ENCODE data around the gene TWSG1.
A peak's percentile ranks its signal among the peaks of the same experiment; 100 is the strongest.
"Not testable (repeated sequence)": the region's sequence is repeated elsewhere in the genome, so short reads cannot be mapped to it uniquely, and the experiment has no call there.

Gene TWSG1

DNA sequence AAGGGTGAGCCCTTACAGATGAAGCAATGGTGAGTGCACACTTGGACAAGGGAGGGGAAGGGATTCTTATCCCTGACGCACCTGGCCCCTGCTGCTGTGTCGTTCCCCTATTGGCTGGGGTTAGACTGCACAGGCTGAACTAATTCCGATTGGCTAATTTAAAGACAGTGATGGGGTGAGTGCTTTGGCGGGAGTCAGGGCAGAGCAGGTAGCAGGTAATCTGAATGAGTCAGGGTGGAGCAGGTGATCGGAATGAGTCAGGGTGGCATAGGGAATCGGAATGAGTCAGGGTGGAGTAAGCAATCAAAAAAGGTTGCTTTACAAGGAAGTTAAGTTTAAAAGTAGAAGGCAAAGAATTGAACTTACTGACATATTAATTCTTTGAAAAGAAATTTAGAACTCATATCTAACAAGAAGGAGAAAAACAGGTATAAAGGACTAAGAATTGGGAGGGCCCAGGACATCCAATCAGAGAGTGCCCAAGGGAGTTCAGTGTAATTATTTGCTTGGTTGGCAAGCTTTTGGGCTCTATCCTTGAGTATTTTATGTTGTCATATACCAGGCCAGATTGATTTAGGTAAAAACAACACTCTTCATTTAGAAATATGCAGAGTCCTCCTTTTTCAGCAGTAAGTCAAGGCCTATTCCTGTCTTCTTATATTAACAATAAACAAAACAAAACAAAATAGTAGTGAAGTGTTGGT, 88.4 kb downstream of the TWSG1 start:
- no peak for DNase-seq (ENCODE audit: low read depth, low spot score)

DNA sequence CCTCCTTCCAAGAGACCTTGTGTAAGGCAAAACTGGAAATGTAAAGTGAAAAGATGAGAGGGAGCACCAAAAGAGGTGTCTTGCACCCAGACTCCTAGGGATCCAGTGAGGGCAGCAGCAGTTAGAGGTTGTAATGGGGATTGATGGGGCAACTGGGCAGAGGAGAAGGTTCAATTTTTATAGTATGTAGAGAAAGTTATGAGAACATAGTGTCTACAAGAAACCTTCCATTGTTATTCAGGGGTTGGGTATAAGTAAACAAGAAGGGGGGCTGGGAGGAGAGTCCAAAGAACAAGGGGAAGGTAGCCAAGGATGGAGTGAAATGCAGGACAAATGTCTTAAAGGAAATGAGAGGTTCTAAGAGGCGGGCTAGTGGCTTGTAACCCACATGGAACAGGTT, 89.1 kb downstream of the TWSG1 start:
- not testable (repeated sequence) for DNase-seq (ENCODE audit: low read depth, low spot score)

DNA sequence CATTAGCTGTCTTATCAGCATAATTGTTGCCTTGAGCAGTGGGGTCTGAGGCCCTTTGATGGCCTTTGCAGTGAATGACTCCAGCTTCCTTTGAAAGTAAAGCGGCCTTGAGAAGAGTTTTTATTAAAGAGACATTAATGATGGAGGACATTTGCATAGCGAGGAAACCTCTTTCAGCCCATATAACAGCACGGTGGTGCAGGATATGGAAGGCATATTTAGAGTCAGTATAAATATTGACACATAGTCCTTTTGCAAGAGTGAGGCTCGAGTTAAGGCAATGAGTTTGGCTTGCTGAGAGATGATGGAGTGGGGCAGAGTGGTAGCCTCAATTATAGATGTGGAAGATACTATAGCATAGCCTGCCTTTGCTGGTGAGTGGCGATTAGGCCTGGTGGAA, 89.7 kb downstream of the TWSG1 start:
- not testable (repeated sequence) for DNase-seq (ENCODE audit: low read depth, low spot score)

DNA sequence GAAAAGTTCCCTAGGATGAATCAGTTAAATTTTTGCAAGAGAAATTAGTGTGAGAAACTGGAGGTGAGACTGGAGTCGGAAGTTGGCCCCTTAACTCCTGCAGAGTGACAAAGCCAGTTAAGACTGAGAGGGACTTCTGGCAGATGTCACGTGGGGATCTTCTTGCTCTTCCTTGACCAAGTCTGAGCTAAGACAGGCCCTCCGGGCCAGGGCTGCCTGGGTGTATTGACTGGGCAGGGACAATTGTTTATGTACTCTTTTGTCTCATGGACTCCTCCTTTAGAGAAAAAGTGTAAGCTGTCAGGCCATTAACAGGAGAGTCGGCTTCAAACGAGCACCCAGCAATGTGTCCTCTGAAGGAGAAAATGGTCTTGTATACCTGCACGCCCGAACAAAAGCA, 92.2 kb downstream of the TWSG1 start:
- no peak for DNase-seq (ENCODE audit: low read depth, low spot score)

DNA sequence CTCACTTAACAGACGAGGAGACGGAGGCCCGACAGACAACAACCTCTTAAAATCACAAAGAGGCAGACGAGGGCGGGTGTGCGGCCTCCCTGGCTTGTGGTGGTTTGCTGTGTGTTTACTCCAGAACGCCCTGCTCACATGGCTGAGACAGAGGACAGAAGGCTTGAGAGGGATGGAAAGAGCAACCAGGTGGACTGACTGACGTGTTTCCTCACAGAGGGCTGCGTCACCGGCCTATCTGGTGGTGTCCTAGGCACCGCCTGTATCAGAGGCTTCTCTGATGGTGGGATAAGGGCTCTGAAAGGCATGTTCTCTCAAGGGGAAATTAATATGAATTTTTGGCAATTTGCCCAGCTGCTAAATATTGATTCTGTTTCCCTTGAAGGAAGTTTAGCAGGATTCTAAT, 93.7 kb downstream of the TWSG1 start:
- DNase-seq (ENCODE audit: low read depth, low spot score) = no peak

DNA sequence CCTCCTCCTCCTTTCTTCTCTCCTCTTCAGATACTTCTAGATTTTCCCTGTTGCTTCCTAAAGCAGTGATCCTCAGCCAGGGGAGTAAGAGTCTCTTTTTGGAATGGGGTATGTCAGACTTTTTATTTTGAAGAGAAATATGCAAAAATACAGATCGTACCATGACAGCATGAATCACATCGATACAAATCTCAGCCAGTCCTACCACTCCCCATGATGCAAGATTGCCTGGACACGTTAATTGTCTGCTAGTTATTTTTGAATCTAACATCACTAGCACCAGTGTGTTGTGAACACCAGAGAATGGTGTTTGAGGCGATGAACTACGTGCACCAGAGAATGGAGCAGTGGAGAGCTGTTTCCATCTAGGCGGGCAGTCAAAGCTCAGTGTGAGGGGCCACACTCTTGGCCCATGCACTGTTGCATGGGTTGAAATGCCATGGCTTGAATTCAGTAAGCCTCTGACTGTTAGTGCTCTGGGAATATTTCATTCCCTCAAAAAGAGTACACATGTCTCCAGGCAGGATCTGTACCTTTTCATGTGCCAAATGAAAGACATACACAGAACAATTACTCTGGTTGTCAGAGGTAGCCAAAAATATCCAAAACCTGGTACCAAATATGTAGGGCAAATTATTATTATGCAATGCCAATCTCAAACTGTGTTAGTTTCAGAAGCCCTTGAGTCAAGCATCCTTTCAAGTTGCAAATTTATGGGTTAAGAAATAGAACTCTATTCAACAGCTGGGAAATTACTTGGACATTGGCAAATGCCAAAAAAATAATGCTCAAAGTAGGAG, 94.5 kb downstream of the TWSG1 start:
- DNase-seq (ENCODE audit: low read depth, low spot score) = no peak

DNA sequence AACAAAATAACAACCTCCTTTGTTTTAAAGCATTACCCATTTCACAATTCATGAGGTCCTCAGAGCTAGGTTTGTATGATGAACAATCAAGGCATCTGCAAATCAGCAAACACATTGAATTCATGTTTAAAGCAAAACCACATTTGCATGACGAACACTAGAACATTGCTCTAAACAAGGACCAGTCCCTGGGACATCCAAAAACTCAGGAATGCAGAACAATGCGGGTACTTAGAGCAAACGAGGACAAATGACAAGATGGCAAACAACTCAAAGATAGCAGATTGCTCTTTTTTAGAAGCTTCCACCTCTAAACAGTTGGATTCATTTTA, 95.1 kb downstream of the TWSG1 start:
- peak; percentile 53 for DNase-seq (ENCODE audit: low read depth, low spot score)

DNA sequence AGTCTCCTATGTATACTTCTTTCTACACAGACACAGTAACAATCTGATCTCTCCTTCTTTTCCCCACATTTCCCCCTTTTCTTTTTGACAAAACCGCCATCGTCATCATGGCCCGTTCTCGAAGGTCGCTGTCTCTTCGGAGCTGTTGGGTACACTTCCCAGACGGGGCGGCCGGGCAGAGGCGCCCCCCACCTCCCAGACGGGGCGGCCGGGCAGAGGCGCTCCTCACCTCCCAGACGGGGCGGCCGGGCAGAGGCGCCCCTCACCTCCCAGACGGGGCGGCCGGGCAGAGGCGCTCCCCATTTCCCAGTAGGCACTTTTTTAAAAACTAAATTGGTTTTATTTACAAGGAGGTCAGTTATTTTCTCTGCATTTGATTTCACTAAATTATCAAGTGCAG, 95.7 kb downstream of the TWSG1 start:
- not testable (repeated sequence) for DNase-seq (ENCODE audit: low read depth, low spot score)

DNA sequence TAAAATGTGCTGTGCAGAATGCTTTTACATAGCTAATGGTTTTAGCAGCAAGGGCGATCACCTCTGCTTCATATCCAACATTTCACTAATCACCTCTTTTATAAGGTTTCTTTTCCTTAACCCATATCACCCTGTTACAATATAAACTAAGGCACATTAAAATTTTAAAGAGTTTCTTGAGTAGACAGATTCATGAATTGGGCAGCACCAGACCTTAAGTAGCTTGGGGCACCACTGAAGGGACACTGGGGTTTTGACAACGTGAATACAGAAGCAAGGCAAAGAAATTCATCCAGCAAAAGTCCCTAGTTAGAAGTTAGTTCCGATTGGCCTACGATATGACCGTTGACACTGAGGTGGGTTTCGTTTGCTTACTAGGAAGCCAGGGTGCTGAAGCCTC, 96.7 kb downstream of the TWSG1 start:
- no peak for DNase-seq (ENCODE audit: low read depth, low spot score)

DNA sequence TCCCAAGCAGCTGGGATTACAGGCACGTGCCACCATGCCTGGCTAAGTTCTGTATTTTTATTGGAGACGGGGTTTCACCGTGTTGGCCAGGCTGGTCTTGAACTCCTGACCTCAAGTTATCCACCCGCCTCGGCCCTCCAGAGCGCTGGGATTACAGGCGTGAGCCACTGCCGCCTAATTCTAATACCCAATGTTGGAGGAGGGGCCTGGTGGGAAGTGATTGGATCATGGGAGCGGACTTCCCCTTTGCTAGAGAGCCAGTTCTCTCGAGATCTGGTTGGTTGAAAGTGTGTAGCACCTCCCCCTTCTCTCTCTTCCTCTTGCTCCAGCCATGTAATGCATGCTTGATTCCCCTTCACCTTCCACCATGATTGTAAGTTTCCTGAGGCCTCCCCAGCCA, 98.5 kb downstream of the TWSG1 start:
- not testable (repeated sequence) for DNase-seq (ENCODE audit: low read depth, low spot score)

DNA sequence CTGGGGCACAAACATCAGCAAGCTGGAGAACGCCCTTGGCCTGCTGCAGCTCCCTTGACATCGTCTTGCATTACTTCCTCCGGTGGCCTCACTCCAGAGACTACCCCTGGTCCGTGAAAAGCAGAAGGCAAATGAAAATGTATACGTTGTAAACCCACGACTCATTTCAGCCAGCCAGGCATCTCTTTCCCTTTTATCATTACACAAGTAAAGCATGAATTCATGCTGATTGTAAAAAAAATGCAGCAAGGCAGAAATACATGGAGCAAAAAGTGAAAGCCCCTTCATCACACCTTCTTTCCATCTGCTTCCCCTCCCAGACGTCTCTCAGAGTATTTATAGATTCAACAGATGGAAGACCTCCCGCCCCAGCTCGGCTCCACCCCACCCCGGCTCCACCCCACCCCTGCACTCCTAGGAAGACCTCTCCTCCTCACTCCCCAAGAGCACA, 99.1 kb downstream of the TWSG1 start:
- no peak for DNase-seq (ENCODE audit: low read depth, low spot score)

DNA sequence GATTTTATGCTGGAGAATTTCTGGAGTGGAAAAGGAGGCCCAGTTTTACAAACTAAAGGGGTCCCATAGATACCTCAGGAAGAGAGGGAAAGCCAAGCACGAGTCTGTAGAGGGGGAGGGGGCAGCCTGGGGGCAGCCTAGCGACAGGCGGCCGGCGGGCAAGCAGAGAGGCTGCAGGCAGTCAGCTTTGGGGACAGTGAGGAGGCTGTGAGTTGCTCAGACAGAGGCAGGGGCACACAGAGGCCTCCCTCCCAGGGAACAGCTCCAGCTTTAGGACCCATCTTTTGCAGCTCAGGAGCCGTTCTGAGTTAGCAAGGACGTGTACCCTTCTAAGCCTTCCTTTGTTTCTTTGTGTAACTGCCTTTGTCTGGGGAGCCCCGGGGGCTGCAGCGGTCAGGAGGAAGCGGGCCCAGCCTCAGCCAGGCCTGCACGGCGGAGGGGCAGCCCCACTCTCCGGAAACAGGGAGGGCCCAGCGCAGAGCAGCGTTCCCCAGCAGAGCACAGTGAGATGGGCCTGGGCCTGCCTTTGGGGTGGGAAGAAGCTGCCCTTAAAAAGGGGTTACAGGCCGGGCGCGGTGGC, 99.6 kb downstream of the TWSG1 start:
- DNase-seq (ENCODE audit: low read depth, low spot score) = peak; percentile 11

DNA sequence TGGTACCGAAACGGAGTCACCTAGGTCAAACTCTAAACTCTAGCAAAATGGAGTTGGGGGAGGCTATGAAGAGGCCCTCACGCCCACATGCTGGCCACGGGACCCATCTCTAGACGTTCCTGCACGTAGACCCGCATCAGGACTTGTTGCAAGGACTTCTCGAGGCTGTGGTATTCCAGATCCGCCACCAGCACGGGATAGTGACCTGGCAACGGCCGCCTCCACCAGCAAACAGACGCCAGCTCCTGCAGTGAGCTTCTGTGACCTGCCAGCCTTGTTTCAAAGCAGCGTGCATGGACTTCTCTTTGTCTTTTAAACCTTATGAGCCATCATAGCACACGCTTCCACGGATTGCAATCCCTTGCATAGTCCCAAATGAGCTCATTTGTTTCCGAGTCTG, 100.5 kb downstream of the TWSG1 start:
- DNase-seq (ENCODE audit: low read depth, low spot score) = no peak

DNA sequence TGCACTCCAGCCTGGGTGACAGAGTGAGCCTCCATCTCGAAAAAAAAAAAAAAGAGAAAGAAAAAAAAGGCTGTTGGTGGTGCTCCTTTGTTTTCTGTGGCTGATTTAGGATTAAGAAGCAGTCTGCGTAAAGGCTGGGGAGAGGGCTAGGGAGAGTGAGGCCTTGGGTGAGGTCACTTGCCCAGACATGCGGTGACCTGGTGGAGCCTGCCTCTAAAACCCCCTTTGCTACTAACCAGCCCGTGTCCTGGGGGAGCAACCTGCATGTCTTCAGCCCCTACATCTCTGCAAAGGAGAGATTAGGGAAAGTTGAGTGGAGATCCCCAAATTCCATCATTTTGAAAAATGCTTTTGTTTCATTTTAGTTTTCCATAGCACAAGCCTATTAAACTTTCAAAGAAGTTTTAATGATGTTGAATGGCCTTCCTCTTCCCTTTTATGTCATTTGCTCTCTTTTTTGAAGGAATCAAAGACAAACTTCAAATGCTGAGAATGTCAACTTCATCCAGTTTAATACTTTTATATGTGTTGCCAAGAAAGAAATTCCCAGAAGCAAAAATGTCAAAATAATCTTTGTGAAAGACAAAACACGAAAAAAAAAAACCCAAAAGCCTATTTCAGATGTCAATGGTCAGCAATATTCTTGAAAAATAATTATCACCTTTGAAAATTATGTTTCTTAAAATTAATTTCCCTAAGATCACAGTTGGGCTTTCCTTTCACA, 101.8 kb downstream of the TWSG1 start:
- DNase-seq (ENCODE audit: low read depth, low spot score) = no peak

DNA sequence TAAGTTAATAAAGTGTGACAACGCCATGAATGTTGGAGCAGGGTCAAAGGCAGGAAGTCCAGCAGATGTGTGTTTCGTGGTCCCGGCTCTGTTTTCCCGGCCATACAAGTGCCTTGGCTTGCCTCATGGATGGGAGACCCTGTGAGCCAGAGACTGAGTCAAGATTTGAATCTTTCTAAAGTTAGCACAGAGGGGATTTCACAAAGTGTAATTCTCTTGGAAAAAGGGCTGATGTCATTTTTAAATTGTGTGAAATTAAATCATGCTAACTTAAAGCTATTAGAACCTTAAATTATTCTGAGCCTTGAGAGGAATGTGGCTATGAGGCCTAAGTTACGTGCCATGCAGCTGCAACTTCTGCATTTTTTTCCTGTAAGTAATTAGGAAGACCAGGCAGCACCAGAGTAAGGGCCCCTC, 102.5 kb downstream of the TWSG1 start:
- DNase-seq (ENCODE audit: low read depth, low spot score) = peak; percentile 28

DNA sequence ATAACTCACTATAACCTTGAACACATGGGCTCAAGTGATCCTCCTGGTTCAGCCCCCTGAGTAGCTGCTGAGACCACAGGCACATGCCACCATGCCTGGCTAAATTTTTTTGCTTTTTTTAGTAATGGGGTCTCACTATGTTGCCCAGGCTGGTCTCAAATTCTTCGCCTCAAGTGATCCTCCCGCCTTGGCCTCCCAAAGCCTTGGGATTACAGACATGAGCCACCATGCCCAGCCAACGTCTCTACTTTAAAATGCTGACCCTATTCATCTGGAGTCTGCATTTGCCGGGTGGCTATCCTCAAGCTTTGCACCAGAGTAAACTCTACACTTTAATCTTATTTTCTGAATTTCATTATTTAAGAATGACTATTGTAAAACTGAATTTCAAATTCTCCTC, 103.1 kb downstream of the TWSG1 start:
- DNase-seq (ENCODE audit: low read depth, low spot score) = no peak

DNA sequence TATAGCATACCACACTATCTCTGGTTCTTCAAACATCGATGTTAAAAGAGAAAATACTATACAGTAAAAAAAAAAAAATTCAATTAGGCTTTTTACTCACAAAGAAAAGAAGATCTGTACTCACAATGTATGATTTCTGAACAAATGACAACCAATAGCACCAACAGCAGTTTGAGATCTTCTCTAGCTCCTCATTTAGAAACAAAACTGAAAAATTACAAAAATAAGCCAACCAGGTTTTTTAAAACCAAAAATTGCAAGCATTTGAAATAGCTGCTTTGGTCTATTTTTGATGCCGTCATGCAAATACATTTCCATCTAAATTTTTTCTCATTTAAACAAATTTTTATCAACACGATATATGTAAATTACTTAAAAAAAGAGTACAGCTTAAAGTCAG, 106.5 kb downstream of the TWSG1 start:
- DNase-seq (ENCODE audit: low read depth, low spot score) = no peak

DNA sequence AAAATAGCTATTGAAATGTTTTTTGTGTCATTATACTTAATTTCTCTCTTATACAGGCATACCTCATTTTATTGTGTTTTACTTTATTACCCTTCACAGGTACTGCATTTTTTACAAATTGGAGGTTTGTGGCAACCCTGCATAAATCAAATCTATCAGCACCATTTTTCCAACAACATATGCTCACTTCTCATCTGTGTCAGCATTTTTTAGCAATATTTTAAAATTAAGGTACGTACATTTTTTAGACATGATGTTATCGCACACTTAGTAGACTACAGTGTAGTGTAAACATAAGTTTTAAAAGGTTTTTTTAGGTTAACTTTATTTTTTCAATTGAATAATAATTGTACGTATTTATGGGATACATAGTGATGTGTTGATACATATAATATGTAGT, 110.0 kb downstream of the TWSG1 start:
- no peak for DNase-seq (ENCODE audit: low read depth, low spot score)

DNA sequence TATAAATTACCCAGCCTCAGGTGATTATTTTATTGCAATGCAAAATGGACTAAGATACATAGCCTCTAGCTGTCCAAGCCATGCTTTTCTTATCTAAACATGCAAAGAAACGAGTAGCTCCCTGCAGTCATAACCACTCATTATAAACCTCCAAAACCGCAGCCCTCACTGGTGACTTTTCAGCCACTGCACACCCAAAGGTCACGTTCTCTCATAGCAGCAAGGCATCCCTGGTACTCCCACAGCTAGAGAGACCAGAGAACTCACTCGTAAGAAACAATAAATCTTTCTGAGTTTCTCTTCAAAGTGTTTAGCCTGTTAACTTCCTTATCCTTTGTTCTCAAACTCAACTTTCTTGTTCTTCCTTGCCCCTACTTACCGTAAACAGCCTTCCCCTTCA, 112.3 kb downstream of the TWSG1 start:
- no peak for DNase-seq (ENCODE audit: low read depth, low spot score)

DNA sequence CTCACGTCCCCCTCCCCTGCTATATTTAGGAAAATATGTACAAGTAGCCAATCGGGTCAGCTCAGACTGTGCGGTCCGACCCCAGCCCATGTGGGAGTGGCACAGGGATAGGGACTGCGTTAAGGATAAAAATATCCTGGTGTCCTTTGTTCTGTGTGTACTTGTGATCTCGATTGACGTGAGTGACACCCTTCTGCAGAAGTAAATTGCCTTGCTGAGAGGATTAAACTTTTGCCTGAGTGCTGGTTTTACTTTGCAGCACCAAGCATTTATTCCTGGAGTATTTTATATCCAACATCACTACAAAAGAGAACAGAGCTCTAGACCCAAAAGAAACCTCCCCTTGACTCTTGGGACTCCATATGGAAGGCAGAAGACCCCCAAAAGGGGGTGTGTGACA, 112.8 kb downstream of the TWSG1 start:
- DNase-seq (ENCODE audit: low read depth, low spot score) = no peak

DNA sequence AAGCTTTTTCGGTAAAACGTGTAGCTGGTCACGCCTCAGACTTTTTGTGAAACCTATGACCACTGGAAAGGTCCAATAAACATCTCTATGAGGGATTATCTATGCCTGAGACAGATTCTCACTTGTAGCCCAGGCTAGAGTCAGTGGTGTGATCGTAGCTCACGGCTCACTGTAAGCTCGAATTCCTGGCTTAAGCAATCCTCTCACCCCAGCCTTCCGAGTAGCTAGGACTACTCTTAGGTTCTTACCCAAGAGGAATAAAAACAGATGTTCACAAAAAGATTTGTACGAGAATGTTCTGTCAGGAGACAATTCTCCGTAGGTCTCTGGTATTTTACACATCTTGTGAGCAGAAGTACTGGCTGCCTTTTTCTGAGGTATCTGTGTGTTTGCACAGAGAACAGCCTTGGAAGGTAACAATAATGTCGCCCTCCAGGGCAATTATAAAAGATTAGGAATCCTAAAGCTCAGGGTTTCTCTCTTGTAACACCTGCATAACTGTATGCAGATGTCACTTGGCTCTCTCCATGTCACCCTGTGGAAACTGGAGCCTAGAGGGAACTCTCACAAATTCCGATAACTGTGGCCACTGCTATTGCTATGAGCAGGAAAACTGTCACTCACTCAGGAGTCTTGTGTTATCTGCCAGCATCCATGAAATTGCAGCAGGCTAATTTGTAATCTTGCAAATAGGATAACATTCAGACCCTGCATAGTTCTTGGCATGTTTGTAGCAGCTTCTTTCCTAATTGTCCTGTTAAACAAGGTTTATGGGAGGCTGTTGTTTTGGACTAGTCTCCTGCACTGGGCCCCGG, 115.2 kb downstream of the TWSG1 start:
- DNase-seq (ENCODE audit: low read depth, low spot score) = no peak

Data from astrocyte of the hippocampus (primary cell).